AML-193 (cell line): ENCODE results near the gene NCAPH2.
"Not testable (repeated sequence)": the region's sequence is repeated elsewhere in the genome, so short reads cannot be mapped to it uniquely, and the experiment has no call there.

Experiments
- DNase-seq, 2 experiments: peaks; one replicate each; lab custom pipeline; 2025; lab: John Stamatoyannopoulos, UW

Gene NCAPH2

GRCh38 chr22:50519151-50519550 is 11.1 kb downstream of the NCAPH2 start:
- no peak for DNase-seq

- not testable (repeated sequence) for DNase-seq
Measured at GRCh38 chr22:50520184-50520583, 12.2 kb downstream of the NCAPH2 start.

- no peak for DNase-seq
Measured at GRCh38 chr22:50520826-50521453, 12.9 kb downstream of the NCAPH2 start.

GRCh38 chr22:50521710-50522109 is 13.7 kb downstream of the NCAPH2 start:
- no peak for DNase-seq

GRCh38 chr22:50522208-50522805 is 14.3 kb downstream of the NCAPH2 start:
- no peak for DNase-seq

DNA sequence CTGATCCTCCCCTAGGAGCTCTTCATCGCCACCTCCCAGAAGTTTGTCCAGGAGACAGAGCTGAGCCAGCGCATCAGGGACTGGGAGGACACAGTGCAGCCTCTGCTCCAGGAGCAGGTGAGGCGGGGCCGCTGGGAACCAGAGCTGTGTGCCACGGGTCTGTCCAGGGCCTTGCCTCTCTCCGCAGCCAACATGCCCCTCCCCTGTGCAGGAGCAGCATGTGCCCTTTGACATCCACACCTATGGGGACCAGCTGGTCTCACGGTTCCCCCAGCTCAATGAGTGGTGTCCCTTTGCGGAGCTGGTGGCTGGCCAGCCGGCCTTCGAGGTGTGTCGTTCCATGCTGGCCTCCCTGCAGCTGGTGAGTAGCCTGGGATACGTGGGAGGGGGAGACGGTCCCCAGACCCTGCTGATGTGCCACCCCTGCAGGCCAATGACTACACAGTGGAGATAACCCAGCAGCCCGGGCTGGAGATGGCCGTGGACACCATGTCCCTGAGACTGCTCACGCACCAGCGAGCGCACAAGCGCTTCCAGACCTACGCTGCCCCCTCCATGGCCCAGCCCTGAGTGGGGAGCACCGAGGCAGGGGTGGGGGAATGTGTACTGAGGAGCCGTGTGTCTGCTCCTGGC is 14.9 kb downstream of the NCAPH2 start:
- no peak for DNase-seq

GRCh38 chr22:50523458-50523805 is 15.4 kb downstream of the NCAPH2 start:
- DNase-seq: no peak

DNA sequence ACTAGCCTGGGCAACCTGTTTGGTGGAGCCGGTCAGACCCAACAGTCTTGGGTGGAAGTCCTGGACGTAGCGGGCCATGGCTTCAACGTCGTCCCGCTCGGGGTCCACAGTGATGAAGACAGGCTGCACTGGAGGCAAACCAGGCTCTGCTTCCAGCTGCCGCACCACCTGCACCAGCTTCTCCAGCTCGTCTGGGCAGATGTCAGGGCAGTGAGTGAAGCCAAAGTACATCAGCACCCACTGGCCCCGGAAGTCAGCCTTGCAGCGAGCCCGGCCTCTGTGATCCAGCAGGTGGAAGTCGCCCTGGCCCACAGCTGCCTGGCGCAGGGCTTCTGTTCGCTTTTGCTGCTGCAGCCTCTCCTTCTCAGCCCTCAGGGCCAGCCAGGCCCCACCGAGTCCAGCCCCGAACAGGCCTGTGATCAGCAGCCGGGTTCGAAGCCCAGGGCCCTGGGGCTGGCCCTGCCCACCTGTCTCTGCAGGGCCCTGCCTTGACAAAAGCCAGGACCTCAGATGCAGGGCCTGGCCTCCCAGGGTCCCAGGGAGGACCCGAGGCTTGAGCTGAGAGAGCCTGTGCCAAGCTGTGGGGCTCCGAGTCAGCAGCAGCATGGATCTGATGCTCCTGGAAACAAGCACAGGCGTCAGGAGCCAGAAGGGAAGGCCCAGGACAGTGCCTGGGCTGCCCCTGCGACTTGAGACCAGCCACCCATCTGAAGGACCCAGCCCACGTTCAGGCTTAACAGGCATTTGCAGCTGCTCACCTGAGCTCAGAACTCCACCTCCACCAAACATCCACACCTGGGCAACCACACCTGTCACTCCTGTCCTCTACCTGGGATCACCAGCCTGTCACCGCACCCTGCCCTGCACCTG is 16.0 kb downstream of the NCAPH2 start:
- DNase-seq: no peak

GRCh38 chr22:50524676-50525103 is 16.7 kb downstream of the NCAPH2 start:
- DNase-seq: no peak

DNA sequence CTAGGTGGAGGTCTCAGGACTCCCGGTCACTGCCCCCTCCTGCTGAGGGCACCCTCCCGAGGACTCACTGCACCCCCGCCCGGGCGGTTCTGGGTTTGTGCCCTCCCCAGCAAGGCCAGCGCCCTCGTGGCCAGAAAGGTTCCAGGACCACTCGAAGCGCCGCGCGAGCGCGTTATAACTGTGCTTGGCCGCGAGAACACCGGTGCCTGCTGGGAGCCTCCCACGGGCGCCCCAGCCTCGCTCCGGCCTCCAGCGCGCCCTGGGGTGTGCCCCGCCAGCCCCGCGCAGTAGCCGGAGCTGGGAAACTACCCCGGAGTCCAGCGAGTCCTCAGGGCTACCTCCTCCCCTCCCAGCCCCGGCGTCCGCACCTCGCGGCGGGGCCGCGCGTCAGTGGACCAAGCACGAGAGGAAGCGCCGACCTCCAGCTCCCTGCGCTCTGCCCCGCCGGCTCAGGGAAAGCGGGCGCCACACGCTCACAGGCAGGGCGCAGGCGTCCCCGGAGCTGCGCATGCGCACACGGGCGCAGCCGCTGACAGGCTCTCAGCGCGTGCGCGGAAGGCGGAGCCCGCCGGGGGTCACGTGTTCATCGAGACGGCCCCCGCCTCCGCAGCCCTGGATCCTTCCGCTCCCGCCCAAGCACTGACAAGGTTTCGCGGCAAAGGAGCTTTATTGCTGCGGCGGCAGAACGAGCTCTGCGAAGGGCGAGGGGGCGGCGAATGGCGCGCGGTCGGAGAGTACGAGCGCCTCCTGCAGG is 17.3 kb downstream of the NCAPH2 start, which contains the start of gene SCO2:
TSS of gene SCO2 (minus strand) at position 495 of the 754 bp plus-strand sequence. CDS start 1,187 bp downstream, outside the sequence.
- DNase-seq: peak; percentile 86 to 91

- no peak for DNase-seq
Measured at GRCh38 chr22:50525858-50526107, 17.8 kb downstream of the NCAPH2 start.

DNA sequence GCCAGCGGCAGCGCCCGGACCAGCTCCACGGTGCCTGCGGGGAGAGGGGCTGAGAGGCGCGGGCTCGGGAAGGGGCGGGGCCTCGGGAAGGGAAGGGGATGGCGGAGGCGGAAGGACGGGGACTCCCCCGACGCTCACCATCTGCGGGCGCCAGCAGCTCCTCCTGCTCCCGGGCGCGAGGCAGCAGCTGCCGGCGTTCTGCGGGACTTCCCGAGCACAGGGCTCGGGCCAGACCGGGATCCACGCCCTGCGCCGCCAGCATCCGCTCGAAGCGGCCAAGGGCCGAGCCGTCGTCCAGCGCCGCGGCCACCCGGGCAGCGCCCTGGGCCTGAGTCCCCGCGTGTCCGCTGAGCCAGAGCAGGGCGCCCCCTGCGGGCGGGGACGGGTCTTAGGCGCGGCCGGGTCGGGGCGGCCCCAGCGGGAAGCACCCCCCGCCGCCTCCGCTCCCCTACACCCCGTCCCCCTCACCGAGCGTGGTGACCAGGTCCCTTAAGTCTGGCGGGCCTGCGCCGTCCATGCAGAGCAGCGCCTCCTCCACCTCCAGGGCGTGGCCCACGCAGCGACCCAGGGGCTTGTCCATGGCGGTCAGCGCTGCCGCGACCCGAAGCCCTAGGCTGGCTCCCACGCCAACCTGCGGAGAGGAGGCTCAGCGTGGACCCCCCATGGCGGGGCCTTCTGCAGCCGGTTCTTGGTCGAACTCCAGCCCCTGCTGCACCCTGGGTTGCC is 18.2 kb downstream of the NCAPH2 start:
- DNase-seq: peak; percentile 56 to 75

GRCh38 chr22:50526834-50527801 is 19.1 kb downstream of the NCAPH2 start:
- peak; percentile 62 to 69 for DNase-seq

DNA sequence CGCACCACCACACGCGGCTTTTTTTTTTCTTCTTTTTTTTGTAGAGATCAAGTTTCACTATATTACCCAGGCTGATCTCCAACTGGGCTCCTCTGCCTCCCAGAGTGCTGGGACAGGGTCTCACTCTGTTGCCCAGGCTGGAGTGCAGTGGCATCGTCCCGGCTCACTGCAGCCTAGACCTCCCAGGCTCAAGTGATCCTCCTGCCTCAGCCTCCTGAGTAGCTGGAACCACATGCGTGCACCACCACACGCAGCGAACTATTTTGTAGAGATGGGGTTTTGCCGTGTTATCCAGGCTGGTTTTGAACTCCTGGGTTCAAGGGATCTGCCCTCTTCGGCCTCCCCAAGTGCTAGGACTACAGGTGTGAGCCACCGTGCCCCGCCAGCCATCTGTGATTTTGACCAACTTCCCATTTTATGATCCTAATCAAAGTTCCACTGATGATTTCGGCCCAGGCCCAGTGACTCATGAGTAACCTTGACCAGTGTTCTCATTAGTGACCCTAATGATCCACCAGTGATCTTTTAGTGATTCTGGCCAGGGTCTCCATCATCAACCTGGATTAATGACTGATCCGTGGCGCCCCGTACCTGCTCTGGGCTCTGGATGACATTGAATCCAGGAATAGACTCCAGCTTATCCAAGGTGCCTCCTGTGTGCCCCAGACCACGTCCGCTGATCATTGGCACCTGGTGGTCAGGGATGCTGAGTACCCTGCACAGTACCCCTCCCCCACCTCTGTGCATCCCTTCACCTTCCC is 20.1 kb downstream of the NCAPH2 start:
- no peak for DNase-seq

- no peak for DNase-seq
Measured at GRCh38 chr22:50528682-50529415, 20.8 kb downstream of the NCAPH2 start.

GRCh38 chr22:50529416-50529896 is 21.4 kb downstream of the NCAPH2 start:
- no peak for DNase-seq

DNA sequence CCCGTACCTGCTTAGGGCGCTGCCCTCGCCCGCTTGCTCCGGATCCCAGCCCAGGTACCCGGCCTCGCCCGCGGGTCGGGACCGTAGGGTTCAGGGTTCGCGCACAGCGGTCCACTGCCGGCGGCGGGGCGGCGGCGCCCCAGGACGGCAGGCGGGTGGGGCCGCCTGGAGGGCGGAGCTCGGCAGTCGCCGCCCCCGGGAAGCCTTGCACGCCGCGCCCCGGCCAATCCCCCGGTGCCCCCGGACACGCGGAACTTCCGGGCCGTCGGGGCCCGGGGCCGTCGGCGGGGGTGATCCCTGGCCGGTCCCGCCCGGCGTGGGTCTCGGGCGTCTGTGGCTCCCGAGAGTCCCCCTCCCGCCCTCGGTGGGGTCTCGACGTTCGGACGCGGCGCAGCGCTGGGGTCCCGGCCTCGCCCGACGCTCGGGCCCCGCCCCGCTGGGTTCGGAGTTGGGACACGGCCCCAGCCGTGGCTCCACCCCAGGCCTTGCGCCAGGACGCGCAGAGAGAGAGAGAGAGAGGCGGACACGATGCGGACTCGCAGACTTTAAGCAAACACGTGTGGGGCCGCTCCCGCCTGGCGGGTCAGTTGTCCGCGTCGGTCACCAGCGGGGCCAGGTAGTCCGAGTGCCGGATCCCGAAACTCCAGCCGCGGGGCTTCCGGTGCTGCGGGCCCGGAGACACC is 22.0 kb downstream of the NCAPH2 start, which contains the start of gene TYMP:
TSS of gene TYMP (minus strand) at position 116 of the 683 bp plus-strand sequence. CDS start 303 bp downstream, outside the sequence.
- no peak for DNase-seq

DNA sequence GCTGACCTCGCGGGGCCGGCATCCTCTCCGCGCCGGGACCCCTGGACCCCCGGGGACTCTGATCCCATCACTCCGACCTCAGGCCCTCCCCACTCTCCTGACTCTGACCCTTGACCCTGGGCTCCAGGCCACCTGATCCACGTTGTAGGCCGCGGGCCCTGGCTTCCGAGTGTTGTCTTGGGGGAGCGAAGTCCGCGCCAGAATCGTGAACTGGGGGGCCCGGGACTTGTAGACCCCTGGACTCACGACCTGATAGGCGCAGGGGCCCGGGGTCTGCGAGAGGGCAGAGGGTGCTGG is 22.5 kb downstream of the NCAPH2 start:
- no peak for DNase-seq
